HepG2 (cell line): ENCODE results near the gene PLA2G4D. TPM values are rescaled to one million over a fixed set of nuclear protein-coding genes. Genes with fewer than 3 reads are reported as not detected.

ENCODE experiments used
- ATAC-seq: fragments of 200-7000 bp; cut with Tn5 transposase; 3 replicates; pipeline ENCODE4 v1.9.1; 2020; ENCODE audit warnings: mild to moderate bottlenecking, moderate library complexity
- BruUV-seq: library from RNA; stranded (reverse); fragments of 400-500 nt; replicated peaks from 2 replicates; lab custom pipeline; 2021; lab: Mats Ljungman, UMichigan
- CTCF ChIA-PET: fragments of 300-600 bp; formaldehyde crosslinking; extraction: SDS; loops from one replicate; lab custom pipeline; 2021; ENCODE audit warnings: low total read pairs, inconsistent platforms, low intra/inter-chr PET ratio; lab: Yijun Ruan, JAX
- POLR2A ChIA-PET: fragments of 350-600 bp; sonication (Branson Sonifier 250); formaldehyde crosslinking; loops from one replicate; lab custom pipeline; 2020; ENCODE audit warnings: antibody characterized with exemption, inconsistent platforms; lab: Yijun Ruan, JAX
- DNase-seq: peaks from one replicate; pipeline ENCODE4 v3.0.0-alpha.2; 2015; ENCODE audit warnings: low spot score
- FAIRE-seq: peaks from 3 replicates; lab custom pipeline; 2011; peaks lifted over from hg19 to GRCh38; lab: Jason Lieb, UNC
- H2AFZ ChIP-seq: one replicate; pipeline ENCODE4 v1.6.1; 2011; ENCODE audit warnings: low read length, inconsistent platforms
- H3K27ac ChIP-seq: fragments of 300-600 bp; 3 replicates; pipeline ENCODE4 v1.8.0; 2011; ENCODE audit warnings: mixed run types, mild to moderate bottlenecking, mixed read lengths, low read length, inconsistent platforms; ENCODE audit not compliant: insufficient read depth; ENCODE audit errors: extremely low read length
- H3K27me3 ChIP-seq, 2 experiments: fragments of 200-600 bp in 1 of 2; 2 replicates in 1 of 2; 3 replicates in 1 of 2; pipeline versions ENCODE4 v1.6.0 to v1.8.0; 2011; ENCODE audit warnings: low read length in 2 of 2, mild to moderate bottlenecking in 2 of 2, moderate library complexity in 2 of 2, inconsistent platforms in 1 of 2; ENCODE audit not compliant: insufficient read depth in 2 of 2, control insufficient read depth in 1 of 2
- H3K36me3 ChIP-seq, 2 experiments: fragments of 200-600 bp in 1 of 2; replicated peaks in 1 of 2; 2 replicates in 1 of 2; 3 replicates in 1 of 2; pipeline versions ENCODE4 v1.5.1 to v1.8.0; 2011; ENCODE audit warnings: low read length in 2 of 2, inconsistent platforms in 1 of 2; ENCODE audit not compliant: insufficient read depth in 2 of 2, control insufficient read depth in 1 of 2
- H3K4me1 ChIP-seq: 2 replicates; pipeline ENCODE4 v1.5.1; 2012; ENCODE audit warnings: low read length, inconsistent platforms; ENCODE audit not compliant: insufficient read depth
- H3K4me2 ChIP-seq: 2 replicates; pipeline ENCODE4 v1.6.0; 2011; ENCODE audit warnings: low read depth, low read length, inconsistent platforms
- H3K4me3 ChIP-seq, 3 experiments: fragments of 200-600 bp in 1 of 3; sonication (generic), shearing (Covaris generic) in 1 of 3; replicated peaks in 1 of 3; 2 replicates each; pipeline ENCODE4 v1.5.1; 2011 to 2016; ENCODE audit warnings: low read length in 3 of 3, inconsistent platforms in 2 of 3, low read depth in 2 of 3, mild to moderate bottlenecking in 2 of 3, control low read depth in 1 of 3, mixed read lengths in 1 of 3; ENCODE audit not compliant: insufficient read depth in 1 of 3
- H3K79me2 ChIP-seq: one replicate; pipeline ENCODE4 v1.6.1; 2011; ENCODE audit warnings: low read length, inconsistent platforms; ENCODE audit not compliant: insufficient read depth
- H3K9ac ChIP-seq: 2 replicates; pipeline ENCODE4 v1.6.0; 2011; ENCODE audit warnings: mild to moderate bottlenecking, low read depth, low read length, inconsistent platforms; ENCODE audit not compliant: insufficient read depth
- H3K9me3 ChIP-seq: 2 replicates; pipeline ENCODE4 v1.5.1; 2012; ENCODE audit warnings: mild to moderate bottlenecking, low read length
- H4K20me1 ChIP-seq: 2 replicates; pipeline ENCODE4 v1.6.0; 2011; ENCODE audit warnings: inconsistent platforms, mild to moderate bottlenecking, low read length, moderate library complexity; ENCODE audit not compliant: insufficient read depth
- ARNT2 ChIP-seq: sonication (generic); formaldehyde crosslinking; IDR thresholded peaks from 2 replicates; pipeline ENCODE4 v1.8.0; 2022; ENCODE audit warnings: mild to moderate bottlenecking, low read depth, missing genetic modification reagents, moderate library complexity
- EP300 ChIP-seq, 3 experiments: sonication (generic) in 1 of 3; formaldehyde crosslinking in 1 of 3; IDR thresholded peaks; 2 replicates each; pipeline versions ENCODE4 v1.5.1 to v1.6.1; 2011 to 2020; ENCODE audit warnings: low read depth in 2 of 3, low read length in 2 of 3, borderline replicate concordance in 1 of 3, improper control_type of control experiment in 1 of 3, mild to moderate bottlenecking in 1 of 3, missing genetic modification reagents in 1 of 3, moderate library complexity in 1 of 3
- MAFG ChIP-seq: sonication (generic); formaldehyde crosslinking; IDR thresholded peaks from 2 replicates; pipeline ENCODE4 v1.5.1; 2020; ENCODE audit warnings: mild to moderate bottlenecking, missing genetic modification reagents
- MZF1 ChIP-seq: sonication (generic); formaldehyde crosslinking; IDR thresholded peaks from 2 replicates; pipeline ENCODE4 v1.8.1; 2023; ENCODE audit warnings: mild to moderate bottlenecking, missing genetic modification reagents, borderline replicate concordance
- RFX3 ChIP-seq: IDR thresholded peaks from 2 replicates; pipeline ENCODE4 v1.6.1; 2016; ENCODE audit warnings: missing biosample characterization, missing genetic modification reagents
- SAFB2 ChIP-seq: sonication (generic); formaldehyde crosslinking; IDR thresholded peaks from 2 replicates; pipeline ENCODE4 v1.5.1; 2020; ENCODE audit warnings: missing genetic modification reagents, low read depth, mild to moderate bottlenecking, borderline replicate concordance
- SIN3B ChIP-seq: fragments of 150-350 bp; IDR thresholded peaks from 2 replicates; pipeline ENCODE4 v1.6.1; 2014; ENCODE audit warnings: low read length
- SYNCRIP ChIP-seq: fragments of 200-400 bp; formaldehyde crosslinking; IDR thresholded peaks from 2 replicates; pipeline ENCODE4 v1.6.1; 2018; ENCODE audit warnings: mild to moderate bottlenecking, low read depth, low read length; ENCODE audit not compliant: insufficient read depth
- ZNF570 ChIP-seq: sonication (generic); formaldehyde crosslinking; IDR thresholded peaks from 2 replicates; pipeline ENCODE4 v1.4.0; 2020; ENCODE audit warnings: mild to moderate bottlenecking, missing genetic modification reagents, borderline replicate concordance
- ZNF572 ChIP-seq: sonication (generic); formaldehyde crosslinking; IDR thresholded peaks from 2 replicates; pipeline ENCODE4 v1.5.1; 2020; ENCODE audit warnings: mild to moderate bottlenecking, missing genetic modification reagents
- ZNF761 ChIP-seq: sonication (generic); formaldehyde crosslinking; conservative IDR thresholded peaks from 2 replicates; pipeline ENCODE4 v1.4.0; 2020; ENCODE audit warnings: mild to moderate bottlenecking, missing genetic modification reagents
- ZNF841 ChIP-seq: sonication (generic); formaldehyde crosslinking; IDR thresholded peaks from 2 replicates; pipeline ENCODE4 v1.8.1; 2023; ENCODE audit warnings: missing genetic modification reagents, borderline replicate concordance
- ZNF850 ChIP-seq: sonication (generic); formaldehyde crosslinking; conservative IDR thresholded peaks from 2 replicates; pipeline ENCODE4 v1.9.0; 2021; ENCODE audit warnings: mild to moderate bottlenecking, missing genetic modification reagents
- WGBS: methylation state at CpG from one replicate; pipeline ENCODE4 v1.1.6; 2017; ENCODE audit warnings: low lambda C conversion rate; 5-methylcytosine and 5-hydroxymethylcytosine counted together
- in situ Hi-C: cut with HindIII; loops from 2 replicates; pipeline ENCODE4 v1.10.0; 2017; ENCODE audit warnings: low pct_unique_long_range_greater_than_20kb; ENCODE audit not compliant: extremely low pct_ligation_motif_present
- intact Hi-C: fragments of 100-400 bp; cut with micrococcal nuclease; formaldehyde crosslinking; loops from one replicate; pipeline ENCODE4 v1.10.0; 2022; ENCODE audit not compliant: unreplicated experiment
- polyA plus RNA-seq, 8 experiments: library from polyadenylated mRNA; depleted of rRNA in 3 of 8; stranded (reverse) in 7 of 8; unstranded in 1 of 8; fragments of >200 nt; fragmentation: Illumina TruSeq in 4 of 8; extraction: Trizol in 4 of 8; gene quantifications; 2 replicates each; pipeline versions ENCODE4 v1.2.1 to v1.2.3, GENCODE V29; 2011 to 2016; ENCODE audit warnings: low read depth in 4 of 8, missing spikeins in 1 of 8, mixed read lengths in 1 of 8; ENCODE audit not compliant: insufficient read depth in 1 of 8
- total RNA-seq, 5 experiments: library from RNA; depleted of rRNA; stranded (reverse); fragments of >200 nt; fragmentation: Illumina TruSeq; extraction: Trizol; gene quantifications; 2 replicates each; pipeline ENCODE4 v1.2.3, GENCODE V29; 2016; ENCODE audit warnings: low read depth in 1 of 5
- TF ChIP-seq, protein P1 (sequence below): IDR thresholded peaks from 2 replicates; pipeline ENCODE4 v1.6.1; 2016; ENCODE audit warnings: missing compliant biosample characterization, missing genetic modification reagents, borderline replicate concordance

The PLA2G4D gene
- total and polyA plus RNA-seq, 2 of the 13 experiments (the other 11 are each of a cell fraction or from before 2014, with no cell fraction given): 0.04 to 0.21 TPM

DNA sequence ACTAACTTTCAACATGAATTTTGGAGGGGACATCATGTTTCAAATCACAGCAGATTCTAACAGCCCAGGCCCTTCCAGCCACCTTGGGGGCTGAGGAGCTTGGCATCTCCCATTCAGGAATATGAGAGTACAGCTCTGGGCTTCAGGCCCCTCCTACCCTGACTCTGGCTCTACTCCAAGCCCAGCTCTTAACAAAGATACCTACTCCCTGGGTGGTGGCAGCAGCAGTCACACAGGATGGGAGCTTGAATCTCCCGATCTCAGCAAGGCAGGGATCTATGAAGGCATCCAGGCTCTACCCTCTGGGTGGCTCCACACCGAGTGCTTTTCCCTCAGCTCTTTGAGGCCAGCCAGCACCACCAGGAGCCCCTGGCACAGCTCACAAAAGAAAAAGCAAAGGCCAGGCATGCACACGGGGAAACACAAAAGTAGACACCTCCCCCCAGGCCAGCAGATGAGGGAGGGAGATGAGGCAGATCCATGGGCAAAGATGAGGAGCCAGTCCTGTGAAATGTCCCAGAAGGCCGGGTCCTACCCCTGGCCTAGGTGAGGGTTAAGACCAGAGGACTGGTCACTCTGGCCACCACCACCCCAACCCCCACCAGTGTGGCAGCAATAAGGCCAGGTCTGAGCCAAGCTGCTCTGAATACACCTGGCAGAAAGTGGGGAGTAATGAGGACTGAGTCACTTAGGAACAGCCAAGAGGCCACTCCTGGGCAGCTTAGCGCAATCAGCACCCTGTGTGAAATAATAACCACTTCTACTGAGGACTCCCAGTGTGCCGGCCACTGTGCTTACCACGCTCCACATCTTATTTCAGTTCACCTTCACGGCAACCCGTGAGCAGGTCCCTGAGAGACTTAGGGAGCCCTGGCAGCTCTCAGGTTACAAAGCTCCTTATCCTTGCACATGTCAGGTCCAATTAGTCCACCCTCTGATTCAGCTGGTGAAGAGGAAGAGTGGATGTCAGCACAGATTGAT lies 37.8 kb upstream of the PLA2G4D start (continued):
- TF ChIP-seq SIN3B (no peak), ZNF850 (no peak), RFX3 (CRISPR knock-in tag) (no peak), ZNF841 (no peak), ZNF761 (CRISPR knock-in tag) (no peak), ARNT2 (CRISPR knock-in tag) (no peak), SYNCRIP (no peak)

- DNase-seq (no peak), ATAC-seq (no peak), FAIRE-seq (no peak)
- WGBS: 9% methylated on average over 1 of the region's 1 CpG
- H3K4me2 ChIP-seq: no peak overlapping the region
- ChIA-PET CTCF (no interaction called here), POLR2A (no interaction called here)
- in situ Hi-C loops: loop anchor here (5.0 kb wide), 1 partner anchor 39 kb away; the partner anchor contains the start of gene PLA2G4D
- no peaks in the 10 kb centered on the region for H3K36me3 ChIP-seq
- no peaks in the 10 kb centered on the region for H3K9me3 ChIP-seq
- H3K9ac ChIP-seq: no peak overlapping the region
- intact Hi-C loops: no loop called here
- H3K27me3 ChIP-seq: 0 out of 5 replicates have a peak, but pooled peaks cover 2 to 7% of the 10 kb centered on the region in 2 experiments
- H3K79me2 ChIP-seq: no peaks in the 10 kb centered on the region
- no peaks in the 10 kb centered on the region for H4K20me1 ChIP-seq
- no peak overlapping the region for H3K27ac ChIP-seq
- TF ChIP-seq, protein P1, sequence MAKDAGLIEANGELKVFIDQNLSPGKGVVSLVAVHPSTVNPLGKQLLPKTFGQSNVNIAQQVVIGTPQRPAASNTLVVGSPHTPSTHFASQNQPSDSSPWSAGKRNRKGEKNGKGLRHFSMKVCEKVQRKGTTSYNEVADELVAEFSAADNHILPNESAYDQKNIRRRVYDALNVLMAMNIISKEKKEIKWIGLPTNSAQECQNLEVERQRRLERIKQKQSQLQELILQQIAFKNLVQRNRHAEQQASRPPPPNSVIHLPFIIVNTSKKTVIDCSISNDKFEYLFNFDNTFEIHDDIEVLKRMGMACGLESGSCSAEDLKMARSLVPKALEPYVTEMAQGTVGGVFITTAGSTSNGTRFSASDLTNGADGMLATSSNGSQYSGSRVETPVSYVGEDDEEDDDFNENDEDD (CRISPR knock-in tag): no peak
- TF ChIP-seq SAFB2 (CRISPR knock-in tag) (no peak), MZF1 (no peak), ZNF572 (no peak), MAFG (CRISPR knock-in tag) (no peak), EP300 (IDR thresholded peaks at IDR 0.05; ENCODE audit: low read depth in 2 of 2, low read length in 2 of 2) (no peak), EP300 (CRISPR knock-in tag; IDR thresholded peaks at IDR 0.05; ENCODE audit: borderline replicate concordance) (no peak), ZNF570 (CRISPR knock-in tag) (no peak)
- H2AFZ ChIP-seq: no peak overlapping the region
- H3K4me1 ChIP-seq: peaks cover 28% of the 10 kb centered on the region
- BruUV-seq: no TSS peak
- H3K4me3 ChIP-seq: no peak overlapping the region
Observed at GRCh38 chr15:42131006-42131405, 36.6 kb upstream of the PLA2G4D start.
